Measurements from ENCODE around the gene NPIPA8. TPM values are rescaled to one million over a fixed set of nuclear protein-coding genes. Genes with fewer than 3 reads are reported as not detected.
"Not testable (repeated sequence)": the region's sequence is repeated elsewhere in the genome, so short reads cannot be mapped to it uniquely, and the experiment has no call there.

NPIPA8 gene
- total and polyA plus RNA-seq, 2 of the 13 experiments (the other 11 are each of a cell fraction or from before 2014, with no cell fraction given): 0.24 to 0.34 TPM

DNA sequence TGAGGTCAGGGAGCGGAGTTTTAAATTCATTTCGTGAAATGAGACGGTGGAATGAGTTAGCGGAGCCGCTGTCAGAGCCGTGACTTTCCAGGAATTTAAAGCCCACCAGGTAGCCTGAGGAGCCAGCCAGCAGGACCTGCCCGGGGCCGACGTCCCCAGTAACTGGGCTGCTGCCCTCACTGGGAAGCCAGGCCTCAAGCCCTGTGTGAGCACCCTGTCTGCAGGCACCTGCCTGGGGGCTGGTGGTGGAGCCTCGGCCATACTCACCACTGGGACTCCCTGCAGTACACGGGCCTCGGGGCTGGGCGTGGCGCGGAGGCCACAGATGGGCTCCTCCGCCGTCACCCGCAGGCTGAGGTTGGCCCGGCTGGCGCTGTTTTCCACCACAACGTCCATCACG, 10.5 kb upstream of the NPIPA8 start:
- H3K9ac ChIP-seq (ENCODE audit: insufficient read depth, low read depth, low read length); H3K9me3 ChIP-seq (ENCODE audit: low read length); CTCF ChIA-PET (ENCODE audit: low intra/inter-chr PET ratio, low total read pairs); H3K4me2 ChIP-seq (ENCODE audit: low read depth, low read length); H3K27me3 ChIP-seq (ENCODE audit: control insufficient read depth in 1 of 2, insufficient read depth in 2 of 2, low read length in 2 of 2); H3K36me3 ChIP-seq (replicated peaks in 1 of 2; ENCODE audit: control insufficient read depth in 1 of 2, insufficient read depth in 2 of 2, low read length in 2 of 2); H3K4me1 ChIP-seq (ENCODE audit: insufficient read depth, low read length); FAIRE-seq; H4K20me1 ChIP-seq (ENCODE audit: insufficient read depth, low read length); H3K4me3 ChIP-seq (replicated peaks in 1 of 3; ENCODE audit: insufficient read depth in 1 of 3, low read depth in 2 of 3, low read length in 3 of 3); intact Hi-C loops (cut with micrococcal nuclease; ENCODE audit: unreplicated experiment); H3K27ac ChIP-seq (ENCODE audit: extremely low read length, insufficient read depth, low read length); ATAC-seq; in situ Hi-C loops (cut with HindIII; ENCODE audit: extremely low pct_ligation_motif_present, low pct_unique_long_range_greater_than_20kb); H3K79me2 ChIP-seq (ENCODE audit: insufficient read depth, low read length); DNase-seq (ENCODE audit: low spot score); H2AFZ ChIP-seq (ENCODE audit: low read length); POLR2A ChIA-PET; BruUV-seq (replicated peaks): not testable (repeated sequence)
- peak; percentile 16; the same call in 1 of the 2 replicates for TF ChIP-seq ZNF768 (CRISPR knock-in tag; IDR thresholded peaks at IDR 0.05)
- WGBS (ENCODE audit: low lambda C conversion rate): 69% methylated on average over 5 of the region's 22 CpGs

DNA sequence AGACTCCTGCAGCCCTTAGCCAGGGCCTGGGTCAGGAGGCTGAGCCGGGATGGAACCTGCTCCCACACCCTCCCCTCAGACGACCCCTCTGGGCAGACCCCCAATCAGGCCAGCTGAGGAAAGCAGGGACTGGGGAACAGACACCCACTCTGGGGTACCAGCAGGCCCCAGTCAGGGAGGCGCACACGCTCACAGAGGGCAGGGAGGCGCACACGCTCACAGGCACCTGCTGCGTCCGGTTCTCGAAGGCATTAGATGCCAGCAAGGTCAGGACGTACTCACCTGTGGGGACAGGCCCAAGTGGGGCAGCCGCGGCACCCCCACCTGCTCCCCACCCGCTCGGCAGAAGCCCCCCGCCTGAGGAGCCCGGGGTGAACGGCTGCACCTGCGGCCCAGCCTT, 8.1 kb upstream of the NPIPA8 start:
- H3K9me3 ChIP-seq (ENCODE audit: low read length); H2AFZ ChIP-seq (ENCODE audit: low read length); in situ Hi-C loops (cut with HindIII; ENCODE audit: extremely low pct_ligation_motif_present, low pct_unique_long_range_greater_than_20kb); H3K27me3 ChIP-seq (ENCODE audit: control insufficient read depth in 1 of 2, insufficient read depth in 2 of 2, low read length in 2 of 2); H3K36me3 ChIP-seq (replicated peaks in 1 of 2; ENCODE audit: control insufficient read depth in 1 of 2, insufficient read depth in 2 of 2, low read length in 2 of 2); BruUV-seq (replicated peaks); H3K9ac ChIP-seq (ENCODE audit: insufficient read depth, low read depth, low read length); POLR2A ChIA-PET; H4K20me1 ChIP-seq (ENCODE audit: insufficient read depth, low read length); DNase-seq (ENCODE audit: low spot score); H3K4me3 ChIP-seq (replicated peaks in 1 of 3; ENCODE audit: insufficient read depth in 1 of 3, low read depth in 2 of 3, low read length in 3 of 3); H3K27ac ChIP-seq (ENCODE audit: extremely low read length, insufficient read depth, low read length); H3K4me1 ChIP-seq (ENCODE audit: insufficient read depth, low read length); intact Hi-C loops (cut with micrococcal nuclease; ENCODE audit: unreplicated experiment); CTCF ChIA-PET (ENCODE audit: low intra/inter-chr PET ratio, low total read pairs); H3K4me2 ChIP-seq (ENCODE audit: low read depth, low read length); H3K79me2 ChIP-seq (ENCODE audit: insufficient read depth, low read length); FAIRE-seq: not testable (repeated sequence)
- ATAC-seq: peak; percentile 61
- no CpG with 5 or more reads among the region's 18 CpGs for WGBS (ENCODE audit: low lambda C conversion rate)

DNA sequence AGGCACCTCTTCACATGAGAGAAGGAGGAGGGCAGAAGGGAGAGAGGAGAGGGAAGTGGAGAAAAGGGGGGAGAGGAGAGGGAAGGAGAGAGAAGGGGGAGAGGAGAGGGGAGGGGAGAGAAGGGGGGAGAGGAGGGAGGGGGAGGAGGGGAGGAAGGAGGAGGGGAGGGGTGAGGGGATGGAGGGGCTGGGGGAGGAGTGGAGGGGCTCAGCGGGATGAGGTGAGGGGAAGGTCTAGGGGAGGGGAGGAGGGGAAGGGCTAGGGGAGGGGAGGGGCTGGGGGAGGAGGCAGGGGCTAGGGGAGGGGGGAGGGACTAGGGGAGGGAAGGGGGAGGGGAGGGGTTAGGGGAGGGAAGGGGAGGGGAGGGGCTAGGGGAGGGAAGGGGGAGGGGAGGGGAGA, 5.5 kb upstream of the NPIPA8 start:
- H3K4me1 ChIP-seq (ENCODE audit: insufficient read depth, low read length); CTCF ChIA-PET (ENCODE audit: low intra/inter-chr PET ratio, low total read pairs); H3K9ac ChIP-seq (ENCODE audit: insufficient read depth, low read depth, low read length); DNase-seq (ENCODE audit: low spot score); H3K27ac ChIP-seq (ENCODE audit: extremely low read length, insufficient read depth, low read length); H3K4me2 ChIP-seq (ENCODE audit: low read depth, low read length); H2AFZ ChIP-seq (ENCODE audit: low read length); POLR2A ChIA-PET; H3K79me2 ChIP-seq (ENCODE audit: insufficient read depth, low read length); H3K9me3 ChIP-seq (ENCODE audit: low read length); H3K27me3 ChIP-seq (ENCODE audit: control insufficient read depth in 1 of 2, insufficient read depth in 2 of 2, low read length in 2 of 2); FAIRE-seq; H3K36me3 ChIP-seq (replicated peaks in 1 of 2; ENCODE audit: control insufficient read depth in 1 of 2, insufficient read depth in 2 of 2, low read length in 2 of 2); H4K20me1 ChIP-seq (ENCODE audit: insufficient read depth, low read length); in situ Hi-C loops (cut with HindIII; ENCODE audit: extremely low pct_ligation_motif_present, low pct_unique_long_range_greater_than_20kb); BruUV-seq (replicated peaks); H3K4me3 ChIP-seq (replicated peaks in 1 of 3; ENCODE audit: insufficient read depth in 1 of 3, low read depth in 2 of 3, low read length in 3 of 3); intact Hi-C loops (cut with micrococcal nuclease; ENCODE audit: unreplicated experiment): not testable (repeated sequence)
- WGBS (ENCODE audit: low lambda C conversion rate): 97% methylated on average over 1 of the region's 1 CpG
- ATAC-seq: peak; percentile 39; the same call in 2 of the 3 replicates

DNA sequence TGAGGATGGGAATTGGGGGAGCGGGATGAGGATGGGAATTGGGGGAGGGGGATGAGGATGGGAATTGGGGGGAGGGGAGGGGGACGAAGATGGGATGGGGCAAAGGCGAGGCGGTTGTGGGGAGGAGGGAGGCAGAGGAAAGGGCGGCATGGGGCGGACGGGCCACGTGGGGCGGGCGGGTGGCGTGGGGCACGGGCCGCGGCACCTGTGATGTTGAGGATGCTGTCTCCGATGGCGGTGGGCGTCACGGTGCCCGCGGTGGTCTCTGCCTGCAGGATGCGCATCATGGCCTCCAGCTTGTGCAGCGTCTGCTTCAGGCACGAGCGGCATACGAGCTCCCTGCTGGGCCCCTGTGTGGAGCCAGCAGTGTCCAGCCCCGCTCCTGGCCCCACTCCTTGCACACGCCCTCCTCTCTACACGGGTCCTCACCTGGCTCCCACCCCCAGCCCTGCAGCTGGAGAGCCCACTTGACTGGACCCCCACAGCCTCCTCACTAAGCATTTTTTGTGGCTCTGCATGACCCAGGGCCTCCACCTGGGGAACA, 5.0 kb upstream of the NPIPA8 start:
- WGBS (ENCODE audit: low lambda C conversion rate): 91% methylated on average over 5 of the region's 28 CpGs

More for the DNA sequence above, 5.0 kb upstream of the NPIPA8 start:
- H3K4me1 ChIP-seq (ENCODE audit: insufficient read depth, low read length); H3K9me3 ChIP-seq (ENCODE audit: low read length); H3K4me3 ChIP-seq (replicated peaks in 1 of 3; ENCODE audit: insufficient read depth in 1 of 3, low read depth in 2 of 3, low read length in 3 of 3); H3K36me3 ChIP-seq (replicated peaks in 1 of 2; ENCODE audit: control insufficient read depth in 1 of 2, insufficient read depth in 2 of 2, low read length in 2 of 2); CTCF ChIA-PET (ENCODE audit: low intra/inter-chr PET ratio, low total read pairs); POLR2A ChIA-PET; BruUV-seq (replicated peaks); H3K27ac ChIP-seq (ENCODE audit: extremely low read length, insufficient read depth, low read length); intact Hi-C loops (cut with micrococcal nuclease; ENCODE audit: unreplicated experiment); DNase-seq (ENCODE audit: low spot score); H4K20me1 ChIP-seq (ENCODE audit: insufficient read depth, low read length); H3K27me3 ChIP-seq (ENCODE audit: control insufficient read depth in 1 of 2, insufficient read depth in 2 of 2, low read length in 2 of 2); H3K9ac ChIP-seq (ENCODE audit: insufficient read depth, low read depth, low read length); FAIRE-seq; H3K79me2 ChIP-seq (ENCODE audit: insufficient read depth, low read length); H3K4me2 ChIP-seq (ENCODE audit: low read depth, low read length); H2AFZ ChIP-seq (ENCODE audit: low read length); in situ Hi-C loops (cut with HindIII; ENCODE audit: extremely low pct_ligation_motif_present, low pct_unique_long_range_greater_than_20kb): not testable (repeated sequence)
- ATAC-seq: peak; percentile 94
